MM.1S (cell line): ENCODE data around the gene MMS19.
A peak's percentile ranks its signal among the peaks of the same experiment; 100 is the strongest.

Experiments used
- DNase-seq: peaks from one replicate; pipeline ENCODE4 v3.0.0-alpha.2; 2015
- H2AFZ ChIP-seq: fragments of 300-600 bp; sonication (generic); 2 replicates; pipeline ENCODE4 v1.6.0; 2016; ENCODE audit warnings: antibody characterized with exemption, low read length
- H3F3A ChIP-seq: fragments of 300-600 bp; sonication (generic); 2 replicates; pipeline ENCODE4 v1.6.1; 2016; ENCODE audit warnings: mild to moderate bottlenecking, antibody characterized with exemption, low read length, moderate library complexity, mixed read lengths; ENCODE audit not compliant: insufficient read depth
- H3K27ac ChIP-seq: fragments of 300-600 bp; sonication (generic); 2 replicates; pipeline ENCODE4 v1.5.1; 2016; ENCODE audit warnings: mild to moderate bottlenecking, low read length
- H3K27me3 ChIP-seq: fragments of 300-600 bp; sonication (generic); replicated peaks from 2 replicates; pipeline ENCODE4 v1.6.0; 2016; ENCODE audit warnings: low read length; ENCODE audit not compliant: insufficient read depth
- H3K36me3 ChIP-seq: fragments of 300-600 bp; sonication (generic); replicated peaks from 2 replicates; pipeline ENCODE4 v1.6.1; 2016; ENCODE audit warnings: mild to moderate bottlenecking, low read length, mixed read lengths; ENCODE audit not compliant: insufficient read depth
- H3K4me1 ChIP-seq: fragments of 300-600 bp; sonication (generic); 2 replicates; pipeline ENCODE4 v1.6.1; 2016; ENCODE audit warnings: low read length, mixed read lengths
- H3K4me2 ChIP-seq: fragments of 300-600 bp; sonication (generic); 2 replicates; pipeline ENCODE4 v1.6.0; 2016; ENCODE audit warnings: low read depth, low read length
- H3K4me3 ChIP-seq: fragments of 300-600 bp; sonication (generic); 2 replicates; pipeline ENCODE4 v1.5.1; 2016; ENCODE audit warnings: low read length, mixed read lengths
- H3K79me2 ChIP-seq: fragments of 300-600 bp; sonication (generic); 2 replicates; pipeline ENCODE4 v1.6.1; 2016; ENCODE audit warnings: mixed run types, low read length, mixed read lengths
- H3K9ac ChIP-seq: fragments of 300-600 bp; sonication (generic); 2 replicates; pipeline ENCODE4 v1.6.1; 2016; ENCODE audit warnings: low read length, mixed read lengths
- H3K9me2 ChIP-seq: fragments of 300-600 bp; sonication (generic); replicated peaks from 2 replicates; pipeline ENCODE4 v1.6.1; 2016; ENCODE audit warnings: mild to moderate bottlenecking, low read length, mixed read lengths; ENCODE audit not compliant: insufficient read depth
- H3K9me3 ChIP-seq: fragments of 300-600 bp; sonication (generic); replicated peaks from 2 replicates; pipeline ENCODE4 v1.6.1; 2016; ENCODE audit warnings: mild to moderate bottlenecking, low read length, mixed read lengths; ENCODE audit not compliant: insufficient read depth
- H4K20me1 ChIP-seq: fragments of 300-600 bp; sonication (generic); 2 replicates; pipeline ENCODE4 v1.6.1; 2016; ENCODE audit warnings: mild to moderate bottlenecking, low read length, moderate library complexity, mixed read lengths; ENCODE audit not compliant: insufficient read depth
- CTCF ChIP-seq: fragments of 300-600 bp; sonication (generic); IDR thresholded peaks from 2 replicates; pipeline ENCODE4 v1.5.1; 2016; ENCODE audit warnings: antibody characterized with exemption, low read length, mixed read lengths
- EZH2 ChIP-seq: fragments of 300-600 bp; sonication (generic); optimal IDR thresholded peaks from 2 replicates; pipeline ENCODE3; 2017; ENCODE audit warnings: low read depth, mild to moderate bottlenecking, antibody characterized with exemption, low read length, mixed read lengths
- EZH2phosphoT487 ChIP-seq: fragments of 300-600 bp; sonication (generic); IDR thresholded peaks from 2 replicates; pipeline ENCODE4 v1.6.1; 2018; ENCODE audit warnings: antibody characterized with exemption, low read length

Gene MMS19

GRCh38 chr10:97428572-97428981, 69.6 kb downstream of the MMS19 start:
- peaks cover 7% of the 10 kb centered on the region; the same call in 1 of the 2 replicates for H3K36me3 ChIP-seq
- peak overlapping the region; percentile 87; the same call in 1 of the 2 replicates for H3K4me2 ChIP-seq
- no peak overlapping the region for H3K27ac ChIP-seq
- peaks cover 9% of the 10 kb centered on the region for H3F3A ChIP-seq
- peaks cover 14% of the 10 kb centered on the region for H3K4me1 ChIP-seq
- H3K27me3 ChIP-seq: no peaks in the 10 kb centered on the region
- DNase-seq: no peak
- H3K79me2 ChIP-seq: peaks cover 54% of the 10 kb centered on the region
- peak overlapping the region; percentile 93; the same call in 1 of the 2 replicates for H3K4me3 ChIP-seq
- H3K9me2 ChIP-seq: no peaks in the 10 kb centered on the region
- H4K20me1 ChIP-seq: peaks cover 11% of the 10 kb centered on the region
- no peak overlapping the region for H3K9ac ChIP-seq
- H2AFZ ChIP-seq: no peak overlapping the region
- H3K9me3 ChIP-seq: no peaks in the 10 kb centered on the region
- no peak for TF ChIP-seq EZH2phosphoT487
- TF ChIP-seq EZH2: no peak
- TF ChIP-seq CTCF: no peak

GRCh38 chr10:97427571-97428179, 70.5 kb downstream of the MMS19 start:
- peaks cover 54% of the 10 kb centered on the region for H3K79me2 ChIP-seq
- DNase-seq: no peak
- peaks cover 6% of the 10 kb centered on the region for H3F3A ChIP-seq

GRCh38 chr10:97426776-97427570, 71.2 kb downstream of the MMS19 start:
- Histone ChIP-seq H3K4me1 (peaks cover 14% of the 10 kb centered on the region), H3K27me3 (no peaks in the 10 kb centered on the region), H3K36me3 (peaks cover 6% of the 10 kb centered on the region; the same call in 1 of the 2 replicates), H3F3A (peaks cover 5% of the 10 kb centered on the region), H4K20me1 (peaks cover 11% of the 10 kb centered on the region), H3K27ac (peak overlapping the region; percentile 71; the same call in 1 of the 2 replicates), H3K79me2 (peaks cover 54% of the 10 kb centered on the region), H3K9me2 (no peaks in the 10 kb centered on the region), H3K4me3 (peak overlapping the region; percentile 93), H3K4me2 (peak overlapping the region; percentile 87), H3K9ac (peak overlapping the region; percentile 89), H2AFZ (0 out of 2 replicates have a peak overlapping the region, but pooled peaks have one; percentile 27), H3K9me3 (no peaks in the 10 kb centered on the region)
- peak; percentile 15 for DNase-seq
- TF ChIP-seq EZH2 (no peak), CTCF (no peak), EZH2phosphoT487 (no peak)

More at GRCh38 chr10:97427571-97428179, 70.5 kb downstream of the MMS19 start:
- no peaks in the 10 kb centered on the region for H3K27me3 ChIP-seq
- H3K4me3 ChIP-seq: peak overlapping the region; percentile 93
- peaks cover 11% of the 10 kb centered on the region for H4K20me1 ChIP-seq
- H3K36me3 ChIP-seq: peaks cover 7% of the 10 kb centered on the region; the same call in 1 of the 2 replicates
- H3K27ac ChIP-seq: no peak overlapping the region
- H3K4me2 ChIP-seq: peak overlapping the region; percentile 87
- peak overlapping the region; percentile 89; the same call in 1 of the 2 replicates for H3K9ac ChIP-seq
- H3K4me1 ChIP-seq: peaks cover 14% of the 10 kb centered on the region
- no peak for TF ChIP-seq CTCF
- no peak for TF ChIP-seq EZH2phosphoT487
- TF ChIP-seq EZH2: no peak
- H2AFZ ChIP-seq: no peak overlapping the region
- no peaks in the 10 kb centered on the region for H3K9me2 ChIP-seq
- H3K9me3 ChIP-seq: no peaks in the 10 kb centered on the region
